Measurements from ENCODE around the gene GIPC3.

DNA sequence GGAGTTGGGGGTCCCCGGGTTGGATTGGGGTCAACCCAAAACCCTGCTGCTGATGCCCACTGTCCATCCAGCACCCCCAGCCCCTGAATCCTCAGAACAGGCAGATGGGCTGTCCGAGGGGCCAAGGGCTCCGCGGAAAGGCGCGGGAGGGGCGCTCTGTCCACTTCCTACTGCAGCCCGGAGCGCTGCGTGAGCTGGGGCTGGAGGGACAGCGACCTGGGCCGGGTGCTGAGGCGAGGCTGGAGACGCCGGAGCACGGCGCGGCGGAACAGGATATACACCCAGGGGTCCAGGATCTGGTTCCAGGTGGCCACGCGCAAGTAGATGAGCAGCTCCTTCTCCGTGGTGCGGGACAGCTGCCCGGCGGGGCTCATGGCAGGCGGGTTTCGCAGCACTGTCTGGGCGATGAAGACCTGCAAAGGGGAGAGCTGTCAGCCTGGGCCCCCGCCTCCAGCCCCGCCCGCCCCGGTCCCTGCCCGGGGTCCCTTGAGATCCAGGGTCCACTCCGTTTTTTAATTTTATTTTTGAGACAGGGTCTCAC is 10.3 kb downstream of the GIPC3 start:
- TF ChIP-seq, protein P1, sequence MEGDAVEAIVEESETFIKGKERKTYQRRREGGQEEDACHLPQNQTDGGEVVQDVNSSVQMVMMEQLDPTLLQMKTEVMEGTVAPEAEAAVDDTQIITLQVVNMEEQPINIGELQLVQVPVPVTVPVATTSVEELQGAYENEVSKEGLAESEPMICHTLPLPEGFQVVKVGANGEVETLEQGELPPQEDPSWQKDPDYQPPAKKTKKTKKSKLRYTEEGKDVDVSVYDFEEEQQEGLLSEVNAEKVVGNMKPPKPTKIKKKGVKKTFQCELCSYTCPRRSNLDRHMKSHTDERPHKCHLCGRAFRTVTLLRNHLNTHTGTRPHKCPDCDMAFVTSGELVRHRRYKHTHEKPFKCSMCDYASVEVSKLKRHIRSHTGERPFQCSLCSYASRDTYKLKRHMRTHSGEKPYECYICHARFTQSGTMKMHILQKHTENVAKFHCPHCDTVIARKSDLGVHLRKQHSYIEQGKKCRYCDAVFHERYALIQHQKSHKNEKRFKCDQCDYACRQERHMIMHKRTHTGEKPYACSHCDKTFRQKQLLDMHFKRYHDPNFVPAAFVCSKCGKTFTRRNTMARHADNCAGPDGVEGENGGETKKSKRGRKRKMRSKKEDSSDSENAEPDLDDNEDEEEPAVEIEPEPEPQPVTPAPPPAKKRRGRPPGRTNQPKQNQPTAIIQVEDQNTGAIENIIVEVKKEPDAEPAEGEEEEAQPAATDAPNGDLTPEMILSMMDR (IDR thresholded peaks at IDR 0.05) = no peak
- TF ChIP-seq POLR2A (IDR thresholded peaks at IDR 0.05) = no peak

All from ovary (tissue), 3 donors.